A673 (cell line): Measurements from ENCODE around the gene CDH15. TPM values are rescaled to one million over a fixed set of nuclear protein-coding genes. Genes with fewer than 3 reads are reported as not detected.
"Not testable (repeated sequence)": the region's sequence is repeated elsewhere in the genome, so short reads cannot be mapped to it uniquely, and the experiment has no call there.

Source experiments
- BruUV-seq: library from RNA; stranded (reverse); fragments of 400-500 nt; replicated peaks from 2 replicates; lab custom pipeline; 2021; lab: Mats Ljungman, UMichigan
- CTCF ChIA-PET: fragments of 300-600 bp; sonication (Branson Sonifier 250); formaldehyde crosslinking; loops from one replicate; lab custom pipeline; 2022; ENCODE audit warnings: antibody characterized with exemption; lab: Charles Lee
- POLR2A ChIA-PET: fragments of 300-600 bp; sonication (Branson Sonifier 250); formaldehyde crosslinking; loops from one replicate; lab custom pipeline; 2022; ENCODE audit warnings: antibody characterized with exemption; ENCODE audit not compliant: low non-redundant PET; lab: Charles Lee
- DNase-seq: peaks from one replicate; pipeline ENCODE4 v3.0.0-alpha.2; 2015; ENCODE audit warnings: low spot score
- H3K27ac ChIP-seq: fragments of 200-600 bp; sonication (generic); 2 replicates; pipeline ENCODE4 v1.5.1; 2016; ENCODE audit warnings: mixed run types, low read depth, mild to moderate bottlenecking, mixed read lengths, antibody characterized with exemption, low read length; ENCODE audit not compliant: poor library complexity, severe bottlenecking
- H3K27me3 ChIP-seq: fragments of 200-600 bp; sonication (generic); replicated peaks from 2 replicates; pipeline ENCODE4 v1.6.1; 2017; ENCODE audit warnings: mixed run types, low read depth, mild to moderate bottlenecking, mixed read lengths, antibody characterized with exemption, low read length; ENCODE audit not compliant: insufficient read depth, poor library complexity
- H3K36me3 ChIP-seq: fragments of 200-600 bp; sonication (generic); 2 replicates; pipeline ENCODE4 v1.6.1; 2016; ENCODE audit warnings: mixed run types, mild to moderate bottlenecking, mixed read lengths, antibody characterized with exemption, low read length; ENCODE audit not compliant: insufficient read depth, poor library complexity, severe bottlenecking
- H3K4me1 ChIP-seq: fragments of 200-600 bp; sonication (generic); 2 replicates; pipeline ENCODE4 v1.6.1; 2017; ENCODE audit warnings: mixed run types, mild to moderate bottlenecking, mixed read lengths, antibody characterized with exemption, low read length; ENCODE audit not compliant: insufficient read depth, poor library complexity, severe bottlenecking
- H3K4me3 ChIP-seq: fragments of 200-600 bp; sonication (generic); 2 replicates; pipeline ENCODE4 v1.5.1; 2016; ENCODE audit warnings: low read depth, mixed run types, mild to moderate bottlenecking, mixed read lengths, low read length; ENCODE audit not compliant: poor library complexity, severe bottlenecking
- H3K9me3 ChIP-seq: fragments of 200-600 bp; sonication (generic); 2 replicates; pipeline ENCODE4 v1.6.1; 2016; ENCODE audit warnings: mixed run types, low read depth, mild to moderate bottlenecking, mixed read lengths, antibody characterized with exemption, low read length; ENCODE audit not compliant: poor library complexity, severe bottlenecking
- CTCF ChIP-seq: fragments of 300-800, 200-600 bp; sonication (generic); conservative IDR thresholded peaks from 2 replicates; pipeline ENCODE4 v1.5.1; 2017; ENCODE audit warnings: low read depth, mild to moderate bottlenecking, antibody characterized with exemption, low read length, moderate library complexity, mixed read lengths
- EZH2 ChIP-seq: fragments of 200-600 bp; sonication (generic); IDR thresholded peaks from 2 replicates; pipeline ENCODE4 v1.6.1; 2017; ENCODE audit warnings: borderline replicate concordance, low read depth, mild to moderate bottlenecking, mixed read lengths, antibody characterized with exemption, low read length; ENCODE audit not compliant: poor library complexity, severe bottlenecking
- intact Hi-C: fragments of 100-400 bp; cut with micrococcal nuclease; formaldehyde crosslinking; loops from one replicate; pipeline ENCODE4 v1.10.0; 2022; ENCODE audit not compliant: unreplicated experiment
- total RNA-seq: library from RNA; stranded (reverse); gene quantifications from 2 replicates; pipeline ENCODE4 v1.2.3, GENCODE V29; 2021

Gene CDH15
- total RNA-seq, 1 experiment from 2014 or later = 0.13 TPM

GRCh38 chr16:89241187-89242007 is 69.8 kb downstream of the CDH15 start:
- H3K4me1 ChIP-seq = no peaks in the 10 kb centered on the region
- no peak for TF ChIP-seq CTCF
- no peak for TF ChIP-seq EZH2
- ChIA-PET CTCF (interaction anchor here (0.6 kb wide), 1 partner anchor 301 kb away, joined by 7 read pairs; no protein-coding TSS in a partner anchor), POLR2A (interaction anchor here (0.6 to 0.7 kb wide), 2 partner anchors 18 to 713 kb away, joined by 3 read pairs; no protein-coding TSS in a partner anchor)
- intact Hi-C loops = loop anchor here (10.0 kb wide), 1 partner anchor 263 kb away; the partner anchor contains the start of gene SPG7
- peak overlapping the region; percentile 90 for H3K4me3 ChIP-seq
- H3K27me3 ChIP-seq = no peaks in the 10 kb centered on the region
- no peaks in the 10 kb centered on the region for H3K9me3 ChIP-seq
- no peaks in the 10 kb centered on the region for H3K36me3 ChIP-seq
- peak; percentile 82 for DNase-seq
- peak overlapping the region; percentile 94 for H3K27ac ChIP-seq
- BruUV-seq = TSS peak; percentile 95

GRCh38 chr16:89242795-89243200 is 71.2 kb downstream of the CDH15 start:
- H3K4me1 ChIP-seq = peaks cover 8% of the 10 kb centered on the region
- H3K36me3 ChIP-seq = no peaks in the 10 kb centered on the region
- no peak overlapping the region for H3K27ac ChIP-seq
- BruUV-seq = no TSS peak
- no peak overlapping the region for H3K4me3 ChIP-seq
- DNase-seq = no peak
- intact Hi-C loops = loop anchor here (10.0 kb wide), 1 partner anchor 262 kb away; the partner anchor contains the start of gene SPG7
- CTCF ChIA-PET = no interaction called here
- no peaks in the 10 kb centered on the region for H3K27me3 ChIP-seq
- no peaks in the 10 kb centered on the region for H3K9me3 ChIP-seq
- no peak for TF ChIP-seq EZH2
- TF ChIP-seq CTCF = no peak
- POLR2A ChIA-PET = no interaction called here

GRCh38 chr16:89243664-89244063 is 72.1 kb downstream of the CDH15 start:
- BruUV-seq = no TSS peak
- ChIA-PET POLR2A (no interaction called here), CTCF (no interaction called here)
- no peaks in the 10 kb centered on the region for H3K36me3 ChIP-seq
- TF ChIP-seq EZH2 (no peak), CTCF (no peak)
- H3K4me3 ChIP-seq = no peak overlapping the region
- H3K27ac ChIP-seq = no peak overlapping the region
- no peaks in the 10 kb centered on the region for H3K9me3 ChIP-seq
- DNase-seq = no peak
- intact Hi-C loops = loop anchor here (10.0 kb wide), 1 partner anchor 261 kb away; the partner anchor contains the start of gene SPG7
- peaks cover 8% of the 10 kb centered on the region for H3K4me1 ChIP-seq
- no peaks in the 10 kb centered on the region for H3K27me3 ChIP-seq

- CTCF ChIA-PET, H3K27me3 ChIP-seq, POLR2A ChIA-PET, H3K9me3 ChIP-seq, H3K36me3 ChIP-seq, H3K4me1 ChIP-seq, H3K27ac ChIP-seq, H3K4me3 ChIP-seq, BruUV-seq, DNase-seq: not testable (repeated sequence)
- intact Hi-C loops = loop anchor here (10.0 kb wide), 1 partner anchor 261 kb away; the partner anchor contains the start of gene SPG7
Observed at GRCh38 chr16:89244264-89244663, 72.7 kb downstream of the CDH15 start.
